GM12875 (cell line): ENCODE data around the gene PPIG.
"Not testable (repeated sequence)": the region's sequence is repeated elsewhere in the genome, so short reads cannot be mapped to it uniquely, and the experiment has no call there.

Source experiments
- H3K4me3 ChIP-seq: one replicate; pipeline ENCODE4 v1.5.1; 2011; ENCODE audit warnings: low read depth, low read length, control low read depth
- CTCF ChIP-seq: IDR thresholded peaks from 2 replicates; pipeline ENCODE4 v1.5.1; 2011; ENCODE audit warnings: low read depth, mild to moderate bottlenecking, control low read depth, inconsistent platforms, low read length, moderate library complexity, borderline replicate concordance; ENCODE audit not compliant: insufficient read depth

The PPIG gene

GRCh38 chr2:169598982-169599381 is 14.8 kb downstream of the PPIG start:
- no peak for TF ChIP-seq CTCF
- no peak overlapping the region for H3K4me3 ChIP-seq

GRCh38 chr2:169599568-169599967 is 15.4 kb downstream of the PPIG start:
- H3K4me3 ChIP-seq = no peak overlapping the region
- no peak for TF ChIP-seq CTCF

GRCh38 chr2:169609264-169609663 is 25.1 kb downstream of the PPIG start:
- H3K4me3 ChIP-seq = no peak overlapping the region
- TF ChIP-seq CTCF = no peak

GRCh38 chr2:169613876-169614275 is 29.7 kb downstream of the PPIG start:
- TF ChIP-seq CTCF = no peak
- H3K4me3 ChIP-seq = no peak overlapping the region

- H3K4me3 ChIP-seq = not testable (repeated sequence)
These were observed 31.8 kb downstream of the PPIG start for GRCh38 chr2:169615982-169616381.

DNA sequence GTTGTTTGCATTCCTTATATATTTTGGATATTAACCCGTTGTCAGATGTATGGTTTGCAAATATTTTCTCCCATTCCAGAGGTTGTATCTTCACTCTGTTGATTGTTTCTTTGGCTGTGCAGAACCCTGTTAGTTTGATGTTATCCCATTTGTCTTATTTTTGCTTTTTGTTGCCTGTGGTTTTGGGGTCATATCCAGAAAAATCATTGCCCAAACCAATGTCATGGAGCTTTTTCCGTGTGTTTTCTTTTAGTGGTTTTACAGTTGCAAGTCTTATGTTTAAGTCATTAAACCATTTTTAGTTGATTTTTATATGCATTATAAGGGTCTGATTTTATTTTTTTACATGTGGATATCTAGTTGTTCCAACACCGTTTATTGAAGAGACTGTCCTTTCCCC is 35.8 kb downstream of the PPIG start:
- H3K4me3 ChIP-seq = no peak overlapping the region
- TF ChIP-seq CTCF = no peak

DNA sequence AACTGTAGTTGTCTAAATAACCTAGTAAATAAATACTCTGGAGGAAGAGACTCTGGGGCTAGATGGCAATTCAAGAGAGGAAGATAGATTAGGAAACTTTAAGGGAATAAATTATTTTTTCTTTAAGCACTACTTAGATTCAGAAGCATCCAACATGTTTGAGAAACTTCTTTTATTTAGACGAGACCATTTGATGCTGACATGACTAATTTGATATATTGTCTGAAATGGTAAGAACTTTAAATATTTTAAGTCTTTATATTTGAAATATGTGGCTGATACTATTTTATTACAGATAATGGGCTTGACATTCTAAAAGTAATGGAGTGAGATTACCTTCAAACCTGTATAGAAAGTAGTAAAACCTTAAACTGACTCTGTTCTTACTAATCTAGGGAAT is 36.4 kb downstream of the PPIG start:
- TF ChIP-seq CTCF = no peak
- no peak overlapping the region for H3K4me3 ChIP-seq

DNA sequence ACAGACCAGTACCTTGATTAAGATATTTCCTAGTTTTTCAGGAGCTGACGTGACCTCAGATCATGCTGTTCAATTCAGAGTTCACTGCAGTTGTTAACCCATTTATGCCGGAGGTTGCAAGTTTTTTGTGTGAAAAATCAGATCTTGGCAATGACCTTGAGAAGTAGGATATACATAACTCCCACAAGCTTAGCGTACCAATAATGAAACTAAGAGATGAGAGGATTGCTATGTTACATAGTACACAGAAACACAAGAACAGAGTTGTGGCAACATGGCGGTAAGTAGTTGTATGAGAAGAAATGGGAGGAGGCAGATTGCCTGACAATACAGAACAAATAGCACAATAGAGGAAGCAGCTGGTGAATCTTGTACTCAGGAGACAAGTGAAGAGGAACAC is 39.1 kb downstream of the PPIG start:
- no peak overlapping the region for H3K4me3 ChIP-seq
- TF ChIP-seq CTCF = no peak
